ENCODE measurements around the gene OSER1. TPM values are rescaled to one million over a fixed set of nuclear protein-coding genes. Genes with fewer than 3 reads are reported as not detected.

Gene OSER1
- total and polyA plus RNA-seq, 2 donors (not counting 1 experiment from before 2014, with no cell fraction given): 50.9 to 73.2 TPM

DNA sequence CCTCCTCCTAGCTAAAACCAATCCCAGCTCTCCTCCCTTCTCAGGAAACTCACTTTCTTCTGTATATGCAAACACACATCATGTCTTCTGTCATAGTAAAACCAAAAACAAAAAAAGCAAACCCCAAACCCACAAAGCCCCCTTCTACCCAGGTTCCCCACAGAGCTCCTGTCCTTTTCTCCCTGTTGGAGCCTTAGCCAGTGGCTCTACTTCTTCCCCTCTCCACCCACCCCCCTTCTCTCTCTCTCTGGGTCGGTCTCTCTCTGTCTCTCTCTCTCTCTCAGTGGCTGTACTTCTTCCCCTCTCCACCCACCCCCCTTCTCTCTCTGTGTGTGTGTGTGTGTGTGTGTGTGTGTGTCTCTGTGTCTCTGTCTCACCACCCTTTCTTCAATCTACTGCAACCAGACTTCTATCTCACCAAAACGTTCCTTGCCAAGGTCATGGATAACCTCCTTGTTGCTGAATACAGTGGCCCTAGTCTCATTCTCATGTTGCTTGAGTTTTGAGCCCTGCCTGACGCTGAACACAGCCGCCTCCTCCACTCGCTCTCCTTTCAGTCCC lies 8.7 kb upstream of the OSER1 start:
- no peak for TF ChIP-seq EZH2 (IDR thresholded peaks at IDR 0.05; ENCODE audit: low read length, missing control alignments)
- TF ChIP-seq, protein P1, sequence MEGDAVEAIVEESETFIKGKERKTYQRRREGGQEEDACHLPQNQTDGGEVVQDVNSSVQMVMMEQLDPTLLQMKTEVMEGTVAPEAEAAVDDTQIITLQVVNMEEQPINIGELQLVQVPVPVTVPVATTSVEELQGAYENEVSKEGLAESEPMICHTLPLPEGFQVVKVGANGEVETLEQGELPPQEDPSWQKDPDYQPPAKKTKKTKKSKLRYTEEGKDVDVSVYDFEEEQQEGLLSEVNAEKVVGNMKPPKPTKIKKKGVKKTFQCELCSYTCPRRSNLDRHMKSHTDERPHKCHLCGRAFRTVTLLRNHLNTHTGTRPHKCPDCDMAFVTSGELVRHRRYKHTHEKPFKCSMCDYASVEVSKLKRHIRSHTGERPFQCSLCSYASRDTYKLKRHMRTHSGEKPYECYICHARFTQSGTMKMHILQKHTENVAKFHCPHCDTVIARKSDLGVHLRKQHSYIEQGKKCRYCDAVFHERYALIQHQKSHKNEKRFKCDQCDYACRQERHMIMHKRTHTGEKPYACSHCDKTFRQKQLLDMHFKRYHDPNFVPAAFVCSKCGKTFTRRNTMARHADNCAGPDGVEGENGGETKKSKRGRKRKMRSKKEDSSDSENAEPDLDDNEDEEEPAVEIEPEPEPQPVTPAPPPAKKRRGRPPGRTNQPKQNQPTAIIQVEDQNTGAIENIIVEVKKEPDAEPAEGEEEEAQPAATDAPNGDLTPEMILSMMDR (conservative IDR thresholded peaks at IDR 0.05 in 1 of 2, IDR thresholded peaks at IDR 0.05 in 1 of 2; ENCODE audit: low read depth in 1 of 2, low read length in 2 of 2): no peak
- Histone ChIP-seq H3K4me3 (replicated peaks in 1 of 4; ENCODE audit: control extremely low read depth in 1 of 4, insufficient read depth in 1 of 4, low read depth in 3 of 4, low read length in 4 of 4) (no peak overlapping the region), H3K9ac (ENCODE audit: insufficient read depth, low read length) (no peak overlapping the region), H3K27me3 (ENCODE audit: control insufficient read depth, insufficient read depth, low read length) (no peaks in the 10 kb centered on the region), H2AFZ (ENCODE audit: low read length) (no peak overlapping the region), H3K4me2 (ENCODE audit: extremely low read depth, insufficient read depth, low read length) (no peak overlapping the region), H3K4me1 (ENCODE audit: control insufficient read depth, extremely low read depth, insufficient read depth, low read length) (no peaks in the 10 kb centered on the region), H3K36me3 (ENCODE audit: control insufficient read depth, insufficient read depth, low read length) (no peaks in the 10 kb centered on the region), H3K27ac (ENCODE audit: insufficient read depth, low read length) (no peak overlapping the region), H3K9me3 (ENCODE audit: control insufficient read depth, insufficient read depth, low read depth, low read length) (no peaks in the 10 kb centered on the region), H3K79me2 (ENCODE audit: control insufficient read depth, insufficient read depth, low read length) (no peaks in the 10 kb centered on the region), H4K20me1 (ENCODE audit: control insufficient read depth, extremely low read depth, insufficient read depth, low read length) (no peaks in the 10 kb centered on the region)
- no peak for DNase-seq (ENCODE audit: low read depth in 2 of 2)

DNA sequence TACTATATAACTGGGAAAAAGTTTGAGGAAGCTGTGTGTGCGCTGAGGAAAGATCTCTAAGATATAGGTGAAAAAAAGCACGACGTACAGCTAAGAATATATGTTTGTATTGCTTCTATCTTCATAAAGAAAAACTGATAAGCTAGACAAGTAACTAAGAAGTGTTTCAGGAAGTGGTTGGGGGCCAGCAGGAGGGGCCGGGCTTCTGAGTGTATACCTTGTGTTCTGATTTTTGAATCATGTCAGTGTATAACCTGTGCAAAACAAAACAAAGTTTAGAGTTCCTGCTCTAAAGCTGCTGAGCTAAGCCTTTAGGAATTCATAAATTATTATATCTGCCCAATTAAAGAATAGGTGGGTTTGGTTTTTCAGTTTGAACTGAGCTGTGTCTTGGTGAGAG lies 7.9 kb upstream of the OSER1 start:
- Histone ChIP-seq H3K4me2 (ENCODE audit: extremely low read depth, insufficient read depth, low read length) (no peak overlapping the region), H4K20me1 (ENCODE audit: control insufficient read depth, extremely low read depth, insufficient read depth, low read length) (no peaks in the 10 kb centered on the region), H3K79me2 (ENCODE audit: control insufficient read depth, insufficient read depth, low read length) (no peaks in the 10 kb centered on the region), H3K27me3 (ENCODE audit: control insufficient read depth, insufficient read depth, low read length) (no peaks in the 10 kb centered on the region), H3K4me1 (ENCODE audit: control insufficient read depth, extremely low read depth, insufficient read depth, low read length) (no peaks in the 10 kb centered on the region), H3K9ac (ENCODE audit: insufficient read depth, low read length) (no peak overlapping the region), H3K27ac (ENCODE audit: insufficient read depth, low read length) (no peak overlapping the region), H3K9me3 (ENCODE audit: control insufficient read depth, insufficient read depth, low read depth, low read length) (no peaks in the 10 kb centered on the region), H2AFZ (ENCODE audit: low read length) (no peak overlapping the region), H3K4me3 (replicated peaks in 1 of 4; ENCODE audit: control extremely low read depth in 1 of 4, insufficient read depth in 1 of 4, low read depth in 3 of 4, low read length in 4 of 4) (no peak overlapping the region), H3K36me3 (ENCODE audit: control insufficient read depth, insufficient read depth, low read length) (no peaks in the 10 kb centered on the region)
- no peak for DNase-seq (ENCODE audit: low read depth in 2 of 2)
- no peak for TF ChIP-seq EZH2 (IDR thresholded peaks at IDR 0.05; ENCODE audit: low read length, missing control alignments)
- TF ChIP-seq, protein P1 (conservative IDR thresholded peaks at IDR 0.05 in 1 of 2, IDR thresholded peaks at IDR 0.05 in 1 of 2; ENCODE audit: low read depth in 1 of 2, low read length in 2 of 2): no peak

DNA sequence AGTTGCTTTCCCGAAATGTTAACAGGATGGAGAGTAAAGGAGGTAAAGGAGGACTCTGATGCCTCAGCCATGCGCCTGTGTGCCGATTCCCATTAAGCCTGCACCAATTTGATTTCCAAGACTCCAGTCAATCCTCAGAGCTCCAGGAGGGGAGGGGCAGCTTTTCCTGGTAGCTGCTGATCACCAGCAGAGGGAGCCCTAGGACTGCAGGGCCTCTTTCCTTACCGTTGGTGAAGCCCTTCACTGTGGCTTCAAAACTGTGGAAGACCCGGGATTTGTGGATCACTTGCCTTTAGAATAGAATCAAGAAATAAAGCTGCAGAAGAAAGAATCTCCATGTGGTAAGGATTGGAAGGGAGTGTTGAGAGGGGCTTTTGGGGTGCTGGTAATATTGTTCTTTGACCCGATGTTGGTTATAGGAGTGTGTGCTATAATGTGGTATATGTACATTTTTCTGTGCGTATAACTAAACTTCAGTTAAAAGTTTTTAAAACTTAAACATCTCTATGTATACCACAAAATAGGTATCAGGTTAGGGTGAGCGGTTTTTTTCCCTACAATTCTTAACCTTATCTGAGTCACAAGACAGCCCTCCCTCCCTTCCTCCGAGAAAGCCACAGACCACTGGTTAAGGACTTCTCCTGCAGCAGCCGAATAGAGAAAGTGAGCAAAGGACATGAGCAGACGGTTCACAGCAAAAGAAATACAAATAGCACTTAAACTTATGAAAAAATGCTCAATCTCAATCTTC lies 6.9 kb upstream of the OSER1 start:
- Histone ChIP-seq H3K9me3 (ENCODE audit: control insufficient read depth, insufficient read depth, low read depth, low read length) (no peaks in the 10 kb centered on the region), H3K27ac (ENCODE audit: insufficient read depth, low read length) (no peak overlapping the region), H3K36me3 (ENCODE audit: control insufficient read depth, insufficient read depth, low read length) (no peaks in the 10 kb centered on the region), H2AFZ (ENCODE audit: low read length) (no peak overlapping the region), H3K4me1 (ENCODE audit: control insufficient read depth, extremely low read depth, insufficient read depth, low read length) (no peaks in the 10 kb centered on the region), H3K79me2 (ENCODE audit: control insufficient read depth, insufficient read depth, low read length) (no peaks in the 10 kb centered on the region), H3K27me3 (ENCODE audit: control insufficient read depth, insufficient read depth, low read length) (no peaks in the 10 kb centered on the region), H3K4me3 (replicated peaks in 1 of 4; ENCODE audit: control extremely low read depth in 1 of 4, insufficient read depth in 1 of 4, low read depth in 3 of 4, low read length in 4 of 4) (no peak overlapping the region), H3K4me2 (ENCODE audit: extremely low read depth, insufficient read depth, low read length) (no peak overlapping the region), H4K20me1 (ENCODE audit: control insufficient read depth, extremely low read depth, insufficient read depth, low read length) (no peaks in the 10 kb centered on the region), H3K9ac (ENCODE audit: insufficient read depth, low read length) (no peak overlapping the region)
- DNase-seq (ENCODE audit: low read depth in 2 of 2): peak; percentile 56 to 73
- TF ChIP-seq EZH2 (IDR thresholded peaks at IDR 0.05; ENCODE audit: low read length, missing control alignments): no peak
- TF ChIP-seq, protein P1 (conservative IDR thresholded peaks at IDR 0.05 in 1 of 2, IDR thresholded peaks at IDR 0.05 in 1 of 2; ENCODE audit: low read depth in 1 of 2, low read length in 2 of 2): peak; percentile 93 to 98
